GM21526 (cell line): ENCODE results near the gene MTM1.

Experiments used
- ATAC-seq: cut with Tn5 transposase; IDR thresholded peaks from one replicate; pipeline ENCODE4 v1.9.1; 2021; ENCODE audit warnings: moderate library complexity; ENCODE audit not compliant: unreplicated experiment, low FRiP score

MTM1 gene

DNA sequence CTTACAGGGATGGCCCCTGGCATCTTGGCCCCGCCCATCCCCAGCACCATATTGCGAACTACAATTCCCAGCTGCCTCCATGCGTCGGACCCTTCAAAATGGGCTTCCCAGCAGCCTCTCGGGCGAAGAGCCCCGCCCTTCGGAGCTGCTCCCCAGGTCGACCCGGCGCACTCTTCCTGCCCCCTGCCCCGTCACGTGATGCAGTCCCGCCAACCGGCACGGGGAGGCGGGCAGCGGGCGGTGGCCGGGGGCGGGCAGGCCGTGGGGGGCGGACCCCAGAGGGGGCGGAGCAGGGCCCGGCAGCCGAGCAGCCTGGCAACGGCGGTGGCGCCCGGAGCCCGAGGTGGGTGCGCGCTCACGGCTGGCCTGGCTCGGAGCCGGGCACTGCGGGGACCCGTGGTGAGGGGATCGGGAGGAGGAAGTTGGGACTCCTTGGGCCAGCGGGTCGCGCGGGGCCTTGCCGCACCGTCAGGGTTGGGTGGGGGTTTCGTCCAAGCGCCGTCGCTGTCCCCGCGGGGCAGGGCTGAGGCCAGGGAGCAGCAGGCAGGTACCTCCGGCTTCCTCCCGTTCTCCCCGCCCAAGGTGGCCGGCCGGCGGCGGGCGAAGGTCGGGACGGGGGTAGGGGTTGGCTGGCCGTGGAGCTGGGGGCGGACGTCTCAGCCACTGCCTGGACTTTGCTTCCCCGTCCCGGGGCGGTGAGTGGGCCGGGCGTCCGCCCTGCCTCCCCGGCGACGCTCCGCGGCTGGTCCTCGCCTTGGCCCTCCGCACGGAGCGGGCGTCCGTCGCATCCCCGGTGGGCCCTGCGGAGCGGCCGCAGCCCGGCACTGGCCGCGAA, at the start of gene MTM1:
MTM1 (plus strand) TSS at position 302 of the 835 bp plus-strand sequence. CDS start 23,994 bp downstream, outside the sequence.
- peak; percentile 97 for ATAC-seq

DNA sequence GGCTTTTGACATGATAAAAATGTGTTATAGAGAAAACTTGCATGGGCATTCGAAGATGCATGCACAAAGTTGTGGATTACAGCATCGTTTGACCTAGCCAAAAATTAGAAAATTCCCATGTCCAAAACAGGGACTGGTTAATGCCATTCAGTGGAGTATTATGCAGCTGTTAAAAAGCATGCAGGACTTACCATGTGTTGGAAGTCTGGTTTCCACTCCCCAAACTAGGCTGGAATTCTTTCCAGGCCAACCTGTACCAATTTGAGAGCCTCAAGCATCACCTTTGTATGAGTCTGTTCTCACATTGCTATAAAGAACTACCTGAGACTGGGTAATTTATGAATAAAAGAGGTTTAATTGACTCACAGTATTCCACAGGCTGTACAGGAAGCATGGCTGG, 45.9 kb upstream of the MTM1 start:
- ATAC-seq = no peak

GRCh38 chrX:150525061-150525919, 43.1 kb upstream of the MTM1 start:
- no peak for ATAC-seq

DNA sequence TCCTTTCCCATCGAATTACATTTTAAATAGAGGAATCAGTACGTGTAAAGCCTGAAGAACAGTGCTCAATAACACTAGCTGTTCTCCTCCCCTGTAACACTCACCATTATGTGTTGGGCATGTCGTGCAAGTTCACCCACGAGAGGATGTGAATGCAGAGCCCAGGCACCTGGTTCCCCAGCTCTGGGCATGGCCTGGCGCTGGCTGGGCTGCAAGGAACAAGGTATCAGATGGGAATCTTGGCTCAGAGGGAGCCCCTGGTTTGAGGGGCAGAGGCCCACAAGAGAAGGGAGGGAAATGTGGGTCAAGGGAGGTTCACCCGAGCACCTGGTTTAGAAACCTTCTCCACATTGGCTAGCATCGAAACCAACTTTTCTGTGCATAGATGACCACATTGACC, 41.7 kb upstream of the MTM1 start:
- no peak for ATAC-seq

GRCh38 chrX:150527108-150527507, 41.3 kb upstream of the MTM1 start:
- ATAC-seq = no peak

DNA sequence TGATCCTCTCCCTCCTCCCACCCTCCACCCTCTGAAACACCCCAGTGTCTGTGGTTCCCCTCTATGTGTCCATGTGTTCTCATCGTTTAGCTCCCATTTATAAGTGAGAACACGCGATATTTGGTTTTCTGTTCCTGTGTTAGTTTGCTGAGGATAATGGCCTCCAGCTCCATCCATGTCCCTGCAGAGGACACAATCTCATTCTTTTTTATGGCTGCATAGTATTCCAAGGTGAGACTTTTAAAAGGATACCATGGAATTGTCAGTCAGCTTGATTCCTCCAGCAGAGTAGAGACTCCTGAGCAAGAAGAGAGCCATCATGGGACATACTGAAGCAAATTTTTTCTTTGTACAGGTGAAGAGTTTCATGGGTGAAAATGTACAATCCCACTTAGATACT, 38.8 kb upstream of the MTM1 start:
- no peak for ATAC-seq

- ATAC-seq = no peak
Observed at GRCh38 chrX:150530821-150531220, 37.6 kb upstream of the MTM1 start.

DNA sequence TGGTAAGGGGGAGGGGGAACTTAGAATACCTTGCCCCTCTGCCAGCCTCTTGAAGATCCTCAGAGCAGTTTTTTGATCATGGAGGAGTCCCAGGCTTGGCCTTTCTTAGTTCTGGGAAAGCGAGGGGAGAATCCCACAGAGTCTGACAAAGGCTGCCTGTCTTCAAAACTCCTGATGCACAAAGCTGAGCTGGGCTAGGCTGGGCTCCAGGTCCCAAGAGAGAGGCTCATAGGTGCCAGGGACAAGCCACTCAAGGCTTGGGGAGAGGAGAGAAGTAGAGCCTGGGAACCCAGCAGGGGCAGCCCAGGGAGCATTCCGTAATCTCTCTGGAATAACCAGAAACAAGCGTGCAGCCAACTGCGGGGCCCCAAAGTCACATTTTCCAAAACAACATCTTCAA, 37.0 kb upstream of the MTM1 start:
- ATAC-seq = no peak

DNA sequence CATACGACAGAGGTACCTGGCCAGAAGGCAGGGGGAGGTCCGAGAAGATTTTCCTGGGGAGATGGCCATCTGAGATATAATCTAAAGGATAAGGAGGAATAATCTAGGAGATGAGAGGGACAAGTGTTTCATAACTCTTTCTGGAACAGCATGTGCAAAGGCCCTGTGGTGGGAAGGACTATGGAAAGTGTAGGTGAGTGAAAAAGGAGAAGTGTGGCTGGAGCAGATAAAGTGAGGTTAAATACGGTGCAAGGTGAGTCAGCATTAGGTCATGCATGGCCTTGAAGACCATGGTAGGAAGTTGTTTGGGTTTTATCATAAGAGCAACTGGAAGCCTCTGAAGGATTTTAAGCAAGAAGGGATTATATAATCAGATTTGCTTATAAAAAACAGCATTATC, 34.6 kb upstream of the MTM1 start:
- no peak for ATAC-seq

- ATAC-seq = no peak
Observed at GRCh38 chrX:150536455-150537116, 31.8 kb upstream of the MTM1 start.

GRCh38 chrX:150537851-150538250, 30.6 kb upstream of the MTM1 start:
- no peak for ATAC-seq

- ATAC-seq = no peak
Observed at GRCh38 chrX:150540965-150541364, 27.5 kb upstream of the MTM1 start.

DNA sequence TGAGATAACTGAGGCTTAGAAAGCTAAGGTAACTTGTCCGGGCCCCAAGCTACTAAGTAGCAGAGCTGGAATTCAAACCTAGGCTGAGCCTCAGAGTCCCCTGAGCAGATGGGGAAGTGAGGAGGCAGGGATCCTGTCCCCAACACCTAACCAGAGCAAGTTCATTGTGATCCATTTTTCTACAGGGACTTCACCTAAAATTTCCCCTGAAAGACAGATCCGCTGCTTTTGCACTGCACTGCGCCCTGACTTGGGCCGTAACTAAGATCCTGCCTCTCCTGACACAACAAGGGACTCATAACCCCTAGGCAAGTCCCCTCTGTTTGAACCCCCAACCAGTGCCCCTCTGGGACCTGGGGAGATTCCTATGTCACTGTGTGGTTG, 25.6 kb upstream of the MTM1 start:
- no peak for ATAC-seq

DNA sequence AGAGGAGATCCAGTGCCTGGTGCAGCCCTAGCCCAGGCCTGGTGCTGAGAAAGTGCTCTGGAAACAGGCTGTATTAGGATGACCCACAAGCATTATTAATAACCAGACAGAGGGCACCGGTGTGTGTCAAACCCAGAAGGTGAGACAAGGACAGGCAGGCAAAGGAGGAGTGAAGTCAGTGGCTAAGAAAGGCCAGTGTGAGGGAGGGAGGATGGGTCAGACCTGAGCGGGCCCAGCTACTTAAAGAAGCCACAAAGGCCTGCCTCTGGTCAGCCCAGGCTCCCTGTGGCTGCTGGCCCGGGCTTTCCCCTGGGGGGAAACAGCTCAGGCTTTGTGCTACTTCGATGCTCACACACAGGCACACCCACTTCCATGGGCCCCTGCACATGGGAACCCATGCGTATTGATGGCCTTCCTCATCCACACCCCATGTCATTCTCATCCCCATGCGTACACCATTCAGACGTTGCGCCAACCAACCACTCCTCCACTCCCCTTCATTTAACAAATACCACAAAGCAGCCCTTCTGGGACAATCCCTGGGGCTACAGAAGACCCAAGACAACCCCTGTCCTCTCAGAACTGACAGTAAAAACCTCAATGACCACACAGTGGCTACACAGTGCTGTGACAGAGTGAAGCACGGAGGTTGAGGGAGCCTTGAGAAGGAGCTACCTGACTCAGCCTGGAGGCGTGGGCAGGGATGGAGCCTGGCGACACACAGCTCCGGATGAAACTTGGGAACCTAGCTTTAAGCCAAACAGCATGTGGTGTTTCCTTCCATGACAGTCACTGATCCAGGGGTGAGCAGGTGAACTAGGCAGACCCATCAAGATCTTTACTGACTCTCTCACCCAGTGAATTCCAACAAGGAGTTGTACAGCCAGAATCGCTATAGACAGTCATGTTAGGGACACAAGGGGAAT, 24.9 kb upstream of the MTM1 start:
- no peak for ATAC-seq

- no peak for ATAC-seq
Observed at GRCh38 chrX:150544222-150544787, 24.1 kb upstream of the MTM1 start.

- ATAC-seq = no peak
Observed at GRCh38 chrX:150544835-150545770, 23.3 kb upstream of the MTM1 start.

GRCh38 chrX:150546711-150547153, 21.7 kb upstream of the MTM1 start:
- ATAC-seq = no peak

GRCh38 chrX:150547375-150548115, 20.9 kb upstream of the MTM1 start:
- ATAC-seq = no peak
